Activated T-cell treated with anti-CD3 and anti-CD28 coated beads for 1 hour (primary cell): ENCODE data around the gene ZDHHC20.
"Not testable (repeated sequence)": the region's sequence is repeated elsewhere in the genome, so short reads cannot be mapped to it uniquely, and the experiment has no call there.

ENCODE experiments used
- DNase-seq: peaks from one replicate; pipeline ENCODE4 v3.0.0-alpha.2; 2020; ENCODE audit warnings: low read depth

Gene ZDHHC20

DNA sequence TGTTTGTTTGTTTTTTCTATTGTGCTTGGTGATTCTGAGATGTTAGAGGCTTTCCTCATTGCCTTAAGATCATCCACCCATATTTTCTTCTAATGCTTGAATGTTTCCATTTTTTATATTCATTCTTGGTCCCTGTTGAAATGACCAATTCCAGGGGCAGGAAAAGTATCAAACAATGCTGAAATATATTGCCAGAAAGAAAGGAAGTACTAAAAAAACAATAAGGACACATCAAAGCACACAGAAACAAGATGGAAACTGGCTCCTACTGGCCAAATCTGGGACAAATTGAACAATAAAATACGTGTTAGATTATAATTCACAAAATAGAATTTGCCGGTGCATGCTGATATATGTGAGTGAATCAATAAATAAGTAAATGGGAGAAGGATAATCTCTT is 23.9 kb downstream of the ZDHHC20 start:
- DNase-seq, result no peak

DNA sequence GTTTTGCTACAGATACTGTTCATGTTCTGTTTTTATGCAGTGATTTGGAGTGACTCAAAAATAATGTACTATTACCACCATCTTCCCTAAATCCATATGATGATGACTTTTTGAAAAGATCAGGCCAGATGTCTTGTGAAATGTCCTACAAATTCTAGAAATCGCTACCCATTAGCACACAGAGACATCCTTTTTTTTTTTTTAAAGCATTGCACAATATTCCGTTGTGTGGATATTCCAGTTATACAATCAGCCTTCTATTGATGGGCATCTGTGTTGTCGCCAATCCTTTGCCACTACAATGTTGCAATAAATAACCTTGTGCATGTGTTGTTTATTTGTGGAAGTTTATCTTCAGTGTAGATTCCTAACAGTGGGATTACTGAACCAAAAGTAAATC is 24.5 kb downstream of the ZDHHC20 start:
- no peak for DNase-seq

- DNase-seq, result no peak
Measured at GRCh38 chr13:21429211-21429610, 29.9 kb downstream of the ZDHHC20 start.

- DNase-seq, result no peak
Measured at GRCh38 chr13:21427741-21428140, 31.4 kb downstream of the ZDHHC20 start.

- DNase-seq, result no peak
Measured at GRCh38 chr13:21426238-21426637, 32.9 kb downstream of the ZDHHC20 start.

- DNase-seq, result no peak
Measured at GRCh38 chr13:21420706-21421105, 38.4 kb downstream of the ZDHHC20 start.

DNA sequence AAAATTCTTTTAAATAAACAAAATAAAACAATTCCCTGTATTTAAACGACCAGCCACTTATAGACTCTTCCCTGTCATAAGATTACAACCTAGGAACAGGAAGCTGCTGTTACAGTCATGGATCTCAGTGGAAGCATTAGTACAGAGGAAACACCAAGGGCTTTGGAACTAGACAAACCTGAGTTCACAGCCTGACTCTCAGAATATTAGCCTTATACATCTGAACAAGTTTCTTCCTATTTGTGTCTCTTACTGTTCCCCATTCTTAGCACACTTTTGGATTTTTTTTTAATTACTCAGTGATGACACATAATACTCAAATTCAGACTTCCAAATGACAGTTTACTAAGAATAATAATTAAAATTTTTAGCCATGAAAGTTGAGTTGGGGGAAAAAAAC is 46.1 kb downstream of the ZDHHC20 start:
- no peak for DNase-seq

DNA sequence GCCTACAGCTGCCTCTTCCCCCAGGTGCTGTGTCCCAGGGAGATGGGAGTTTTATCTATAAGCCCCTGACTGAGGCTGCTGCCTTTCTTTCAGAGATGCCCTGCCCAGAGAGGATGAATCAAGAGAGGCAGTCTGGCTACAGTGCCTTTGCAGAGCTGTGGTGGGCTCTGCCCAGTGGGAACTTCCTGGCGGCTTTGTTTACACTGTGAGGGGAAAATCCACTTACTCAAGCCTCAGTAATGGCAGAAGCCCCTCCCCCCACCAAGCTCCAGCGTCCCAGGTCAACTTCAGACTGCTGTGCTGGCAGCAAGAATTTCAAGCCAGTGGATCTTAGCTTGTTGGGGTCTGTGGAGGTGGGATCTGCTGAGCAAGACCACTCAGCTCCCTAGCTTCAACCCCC is 48.6 kb downstream of the ZDHHC20 start:
- DNase-seq, result not testable (repeated sequence)

GRCh38 chr13:21405309-21405708 is 53.8 kb downstream of the ZDHHC20 start:
- DNase-seq, result no peak

DNA sequence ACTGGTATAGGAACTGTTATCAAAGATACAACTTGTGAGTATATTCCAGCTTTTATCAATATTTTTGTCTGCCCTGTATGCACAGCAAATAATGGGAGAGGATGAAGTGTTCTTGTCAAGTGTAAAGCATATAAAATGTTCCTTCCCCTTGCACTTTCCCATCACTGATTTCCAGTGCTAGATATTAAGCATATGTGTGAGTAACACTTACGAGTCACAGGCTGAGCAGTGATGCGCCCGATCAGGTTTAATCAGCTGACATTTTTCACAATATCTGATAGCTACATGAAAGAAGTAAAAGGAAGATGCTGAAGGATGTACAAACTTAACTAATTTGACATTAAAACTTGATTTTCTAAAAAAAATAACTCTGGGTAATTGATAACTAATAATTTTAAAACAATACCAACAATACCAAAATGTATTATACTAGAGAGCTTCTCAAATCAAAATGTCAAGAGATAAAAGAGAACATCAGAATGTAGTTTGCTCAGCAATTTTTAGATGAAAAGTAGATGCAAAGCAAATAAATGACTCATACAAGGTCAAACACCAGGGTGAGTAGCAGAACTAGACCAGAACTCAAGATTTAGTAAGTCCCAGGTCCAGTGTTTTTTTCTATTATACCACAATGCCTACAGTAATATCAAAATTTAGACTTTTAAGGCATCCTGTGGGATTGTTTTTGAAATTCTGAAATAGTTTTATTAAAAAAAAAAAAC is 56.4 kb downstream of the ZDHHC20 start:
- DNase-seq, result no peak

DNA sequence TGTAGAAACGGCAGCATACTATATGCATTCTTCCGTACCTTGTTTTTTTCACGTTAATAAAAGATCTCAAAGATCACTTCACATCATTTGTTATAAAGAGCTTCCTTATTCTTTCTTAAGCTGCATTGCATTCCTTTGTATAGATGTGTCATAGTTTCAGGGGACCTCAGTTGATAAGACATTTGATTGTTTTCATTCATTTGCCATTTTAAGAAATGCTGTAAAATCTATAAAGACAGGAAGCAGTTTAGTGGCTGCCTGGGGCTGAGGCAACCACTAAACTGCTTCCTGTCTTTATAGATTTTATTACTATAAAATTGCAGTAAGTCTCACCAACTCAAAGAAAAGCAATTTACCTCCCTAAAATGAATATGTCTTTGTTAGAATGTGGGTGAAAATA is 59.4 kb downstream of the ZDHHC20 start:
- no peak for DNase-seq

GRCh38 chr13:21395953-21396352 is 63.1 kb downstream of the ZDHHC20 start:
- DNase-seq, result no peak

- DNase-seq, result no peak
Measured at GRCh38 chr13:21389124-21389523, 70.0 kb downstream of the ZDHHC20 start.

DNA sequence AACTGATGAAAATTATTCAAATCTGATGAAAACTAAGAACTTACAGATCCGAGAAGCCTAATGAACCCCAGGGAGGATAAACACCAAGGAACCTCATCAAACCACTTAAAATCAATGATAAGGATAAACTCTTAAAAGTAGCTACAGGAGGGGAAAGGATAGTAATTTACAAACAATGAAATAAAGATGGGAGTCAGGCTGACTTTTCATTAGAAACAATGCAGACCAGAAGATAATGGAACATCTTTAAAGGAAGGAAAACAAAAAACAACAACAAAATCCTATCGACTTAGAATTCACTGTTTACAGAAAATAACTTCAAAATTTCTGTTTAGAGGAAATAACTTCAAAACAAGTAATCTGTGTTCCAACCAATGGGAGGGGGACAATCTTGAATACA is 73.4 kb downstream of the ZDHHC20 start:
- no peak for DNase-seq

- no peak for DNase-seq
Measured at GRCh38 chr13:21383090-21383489, 76.0 kb downstream of the ZDHHC20 start.

DNA sequence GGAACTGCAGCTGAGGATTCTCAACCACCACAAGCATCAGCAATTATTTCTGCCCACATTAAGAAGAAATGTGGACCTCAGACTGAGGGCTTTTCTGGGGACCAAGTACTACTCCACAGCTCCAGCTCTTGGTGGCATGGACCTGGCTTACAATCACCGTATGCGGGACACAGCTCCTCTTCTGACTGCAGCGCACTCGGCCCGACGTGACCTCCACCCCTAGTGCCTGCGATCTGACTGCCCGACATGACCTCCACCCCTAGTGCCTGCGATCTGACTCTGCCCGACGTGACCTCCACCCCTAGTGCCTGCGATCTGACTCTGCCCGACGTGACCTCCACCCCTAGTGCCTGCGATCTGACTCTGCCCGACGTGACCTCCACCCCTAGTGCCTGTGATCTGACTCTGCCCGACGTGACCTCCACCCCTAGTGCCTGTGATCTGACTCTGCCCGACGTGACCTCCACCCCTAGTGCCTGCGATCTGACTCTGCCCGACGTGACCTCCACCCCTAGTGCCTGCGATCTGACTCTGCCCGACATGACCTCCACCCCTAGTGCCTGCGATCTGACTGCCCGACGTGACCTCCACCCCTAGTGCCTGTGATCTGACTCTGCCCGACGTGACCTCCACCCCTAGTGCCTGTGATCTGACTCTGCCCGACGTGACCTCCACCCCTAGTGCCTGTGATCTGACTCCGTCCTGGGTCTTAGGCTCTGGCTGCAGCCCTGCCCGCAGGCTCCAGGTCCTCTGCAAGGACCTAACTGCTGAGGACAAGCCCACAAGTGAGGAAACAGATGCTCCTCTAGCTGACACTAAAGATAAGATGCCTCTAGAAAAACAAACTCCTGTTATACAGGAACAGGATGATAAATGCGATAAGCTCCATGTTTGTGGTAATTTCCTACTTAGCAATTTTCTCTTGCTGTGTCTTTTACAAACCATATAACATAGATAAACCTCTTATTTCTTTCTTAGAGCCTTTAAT is 81.8 kb downstream of the ZDHHC20 start:
- not testable (repeated sequence) for DNase-seq

- DNase-seq, result no peak
Measured at GRCh38 chr13:21372530-21372929, 86.6 kb downstream of the ZDHHC20 start.

DNA sequence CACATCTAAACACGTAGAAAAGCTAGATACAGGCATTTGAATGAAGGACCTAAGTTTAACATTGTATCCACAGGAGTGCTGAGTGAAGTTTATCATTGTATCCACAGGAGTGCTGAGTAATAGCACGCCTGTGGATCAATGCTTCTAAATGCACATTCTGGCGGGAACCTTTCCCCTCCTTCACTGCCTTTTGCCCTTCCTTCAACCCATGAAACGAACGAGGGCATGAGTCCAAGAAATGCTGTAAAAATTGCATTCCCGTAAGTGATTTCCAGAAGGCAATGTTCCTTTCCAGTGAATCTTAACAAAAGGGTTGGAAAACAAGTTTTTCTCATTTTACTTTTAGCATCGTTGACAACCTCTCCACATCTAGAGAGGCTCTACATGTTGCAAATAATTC is 88.1 kb downstream of the ZDHHC20 start:
- DNase-seq, result no peak

- peak; percentile 3 for DNase-seq
Measured at GRCh38 chr13:21365574-21365973, 93.5 kb downstream of the ZDHHC20 start.

DNA sequence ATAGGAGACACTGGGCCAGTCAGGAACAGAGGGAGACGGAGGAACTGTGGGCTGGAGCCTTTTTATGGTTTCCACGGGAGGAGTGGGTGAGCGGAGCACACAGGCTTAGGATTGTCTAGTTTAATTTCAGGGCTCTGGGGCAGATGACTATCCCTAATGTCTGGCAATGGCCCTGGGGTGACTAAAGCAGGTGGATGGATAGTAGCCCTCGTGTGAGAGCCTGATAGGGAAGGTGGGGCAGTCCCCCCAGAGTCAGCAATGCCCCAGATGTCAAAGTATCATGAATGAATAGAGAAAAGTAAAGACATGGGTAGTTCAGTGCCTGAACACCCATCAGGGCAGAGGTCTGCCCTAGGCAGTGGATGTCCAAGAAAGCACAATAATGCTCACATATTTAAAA is 94.2 kb downstream of the ZDHHC20 start:
- DNase-seq, result no peak

DNA sequence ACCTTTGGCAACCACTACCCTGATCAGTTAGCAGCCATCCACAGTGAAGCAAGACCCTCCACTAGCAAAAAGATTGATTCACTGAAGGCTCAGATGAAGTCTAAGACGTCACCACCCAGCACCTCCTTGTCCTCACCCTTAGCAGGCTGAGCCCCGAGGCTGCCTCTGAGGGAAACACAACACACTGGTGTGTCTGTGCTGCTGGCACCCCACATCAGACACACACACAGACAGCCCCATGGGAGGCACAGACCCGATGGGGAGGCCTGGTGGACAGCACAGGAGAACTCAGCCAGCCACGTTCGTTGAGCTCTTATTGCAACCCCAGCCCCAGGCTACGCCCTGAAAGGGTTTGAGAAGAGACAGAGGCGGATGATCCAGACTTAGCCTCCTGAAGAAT is 94.7 kb downstream of the ZDHHC20 start:
- no peak for DNase-seq

GRCh38 chr13:21362741-21363140 is 96.4 kb downstream of the ZDHHC20 start:
- no peak for DNase-seq

GRCh38 chr13:21361706-21362105 is 97.4 kb downstream of the ZDHHC20 start:
- no peak for DNase-seq
